Keratinocyte (primary cell): ENCODE results near the gene ETFA. TPM values are rescaled to one million over a fixed set of nuclear protein-coding genes. Genes with fewer than 3 reads are reported as not detected.

ENCODE experiments used
- DNase-seq: peaks from one replicate; pipeline ENCODE4 v3.0.0-alpha.2; 2011; ENCODE audit warnings: low read depth, missing footprints, low spot score
- FAIRE-seq: peaks from 2 replicates; lab custom pipeline; 2011; peaks lifted over from hg19 to GRCh38; lab: Jason Lieb, UNC
- H2AFZ ChIP-seq: 2 replicates; pipeline ENCODE4 v1.6.0; 2012; ENCODE audit warnings: low read length, control low read depth, inconsistent platforms; ENCODE audit not compliant: control insufficient read depth
- H3K27ac ChIP-seq: 2 replicates; pipeline ENCODE4 v1.5.1; 2011; ENCODE audit warnings: low read length; ENCODE audit not compliant: control insufficient read depth, insufficient read depth
- H3K27me3 ChIP-seq: 3 replicates; pipeline ENCODE4 v1.6.0; 2011; ENCODE audit warnings: low read length; ENCODE audit not compliant: control insufficient read depth, insufficient read depth; ENCODE audit errors: extremely low read depth
- H3K36me3 ChIP-seq, 2 experiments: 2 replicates in 1 of 2; 3 replicates in 1 of 2; pipeline ENCODE4 v1.5.1; 2011; ENCODE audit warnings: low read length in 2 of 2, mild to moderate bottlenecking in 1 of 2; ENCODE audit not compliant: control insufficient read depth in 2 of 2, insufficient read depth in 2 of 2; ENCODE audit errors: extremely low read depth in 1 of 2
- H3K4me1 ChIP-seq: 3 replicates; pipeline ENCODE4 v1.5.1; 2011; ENCODE audit warnings: low read length; ENCODE audit not compliant: control insufficient read depth, insufficient read depth; ENCODE audit errors: extremely low read depth
- H3K4me2 ChIP-seq: 3 replicates; pipeline ENCODE4 v1.6.0; 2011; ENCODE audit warnings: low read depth, low read length; ENCODE audit not compliant: control insufficient read depth, insufficient read depth; ENCODE audit errors: extremely low read depth
- H3K4me3 ChIP-seq, 3 experiments: fragments of 200-600 bp in 1 of 3; sonication (generic) in 1 of 3; 2 replicates in 2 of 3; 3 replicates in 1 of 3; pipeline ENCODE4 v1.5.1; 2011 to 2016; ENCODE audit warnings: low read length in 3 of 3, mild to moderate bottlenecking in 3 of 3, control low read depth in 2 of 3, inconsistent platforms in 1 of 3, low read depth in 1 of 3, mixed read lengths in 1 of 3, mixed run types in 1 of 3, moderate library complexity in 1 of 3; ENCODE audit not compliant: control insufficient read depth in 2 of 3, insufficient read depth in 2 of 3; ENCODE audit errors: extremely low read depth in 1 of 3
- H3K79me2 ChIP-seq: 2 replicates; pipeline ENCODE4 v1.6.0; 2012; ENCODE audit warnings: low read length; ENCODE audit not compliant: control insufficient read depth, insufficient read depth
- H3K9ac ChIP-seq: 3 replicates; pipeline ENCODE4 v1.6.0; 2011; ENCODE audit warnings: low read length; ENCODE audit not compliant: control insufficient read depth, insufficient read depth; ENCODE audit errors: extremely low read depth
- H3K9me1 ChIP-seq: 3 replicates; pipeline ENCODE4 v1.6.0; 2011; ENCODE audit warnings: low read length; ENCODE audit not compliant: control insufficient read depth, insufficient read depth; ENCODE audit errors: extremely low read depth
- H3K9me3 ChIP-seq: 2 replicates; pipeline ENCODE4 v1.5.1; 2012; ENCODE audit warnings: low read depth, low read length; ENCODE audit not compliant: control insufficient read depth
- H4K20me1 ChIP-seq: 3 replicates; pipeline ENCODE4 v1.6.0; 2011; ENCODE audit warnings: low read length; ENCODE audit not compliant: control insufficient read depth, insufficient read depth; ENCODE audit errors: extremely low read depth
- EZH2 ChIP-seq: IDR thresholded peaks from one replicate; pipeline ENCODE4 v1.6.1; 2012; ENCODE audit warnings: inconsistent platforms, mild to moderate bottlenecking, low read length, moderate library complexity
- dilution Hi-C: fragments of 300-500 bp; cut with MboI; formaldehyde crosslinking; loops from one replicate; pipeline ENCODE4 v1.7.0; 2020; ENCODE audit warnings: low sequenced_read_pairs; ENCODE audit not compliant: extremely low pct_ligation_motif_present
- polyA plus RNA-seq, 5 experiments: library from polyadenylated mRNA; depleted of rRNA in 3 of 5; stranded (reverse) in 3 of 5; stranded (forward) in 1 of 5; unstranded in 1 of 5; fragments of >200 nt; gene quantifications; 1 replicate in 1 of 5; 2 replicates in 3 of 5; 3 replicates in 1 of 5; pipeline versions ENCODE4 v1.2.1 to v1.2.3, GENCODE V29; 2011 to 2012; ENCODE audit warnings: missing spikeins in 2 of 5, low read depth in 1 of 5, low replicate concordance in 1 of 5
- TF ChIP-seq, protein P1 (sequence below), 3 experiments: IDR thresholded peaks in 1 of 3; conservative IDR thresholded peaks in 1 of 3; optimal IDR thresholded peaks in 1 of 3; 2 replicates in 2 of 3; 3 replicates in 1 of 3; pipeline versions ENCODE3 to v1.5.1; 2011; ENCODE audit warnings: low read length in 3 of 3, mild to moderate bottlenecking in 3 of 3, moderate library complexity in 2 of 3, control low read depth in 1 of 3, inconsistent platforms in 1 of 3; ENCODE audit not compliant: insufficient read depth in 2 of 3; ENCODE audit errors: extremely low read depth in 1 of 3

ETFA gene
- polyA plus RNA-seq, 1 donor (not counting 4 experiments of a cell fraction or from before 2014, with no cell fraction given) = 230 TPM

DNA sequence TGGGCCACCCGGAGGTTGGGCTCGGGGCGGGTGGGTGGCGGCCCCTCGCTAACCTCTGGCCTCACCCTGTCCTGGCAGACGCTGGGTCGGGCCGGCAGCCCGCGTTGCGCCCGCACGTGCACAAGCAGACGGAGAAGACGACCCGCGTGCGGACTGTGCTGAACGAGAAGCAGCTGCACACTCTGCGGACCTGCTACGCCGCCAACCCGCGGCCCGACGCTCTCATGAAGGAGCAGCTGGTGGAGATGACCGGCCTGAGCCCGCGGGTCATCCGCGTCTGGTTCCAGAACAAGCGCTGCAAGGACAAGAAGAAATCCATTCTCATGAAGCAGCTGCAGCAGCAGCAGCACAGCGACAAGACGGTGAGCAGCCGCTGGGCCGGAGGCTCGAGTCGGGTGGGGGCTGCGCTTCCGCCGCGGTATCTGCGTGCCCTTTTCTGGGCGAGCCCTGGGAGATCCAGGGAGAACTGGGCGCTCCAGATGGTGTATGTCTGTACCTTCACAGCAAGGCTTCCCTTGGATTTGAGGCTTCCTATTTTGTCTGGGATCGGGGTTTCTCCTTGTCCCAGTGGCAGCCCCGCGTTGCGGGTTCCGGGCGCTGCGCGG is 29.0 kb upstream of the ETFA start:
- Histone ChIP-seq H3K27me3 (peaks cover 99% of the 10 kb centered on the region), H3K9ac (no peak overlapping the region), H2AFZ (peak overlapping the region; percentile 30), H3K4me2 (peak overlapping the region; percentile 75), H3K9me3 (peaks cover 4% of the 10 kb centered on the region), H3K4me1 (peaks cover 16% of the 10 kb centered on the region), H3K27ac (no peak overlapping the region), H3K9me1 (no peaks in the 10 kb centered on the region), H3K79me2 (no peaks in the 10 kb centered on the region), H3K36me3 (no peaks in the 10 kb centered on the region), H3K4me3 (peak overlapping the region in 2 of 3 experiments; percentile 53 to 59), H4K20me1 (peaks cover 5% of the 10 kb centered on the region)
- dilution Hi-C loops = no loop called here
- DNase-seq = no peak
- no peak for TF ChIP-seq EZH2
- TF ChIP-seq, protein P1, sequence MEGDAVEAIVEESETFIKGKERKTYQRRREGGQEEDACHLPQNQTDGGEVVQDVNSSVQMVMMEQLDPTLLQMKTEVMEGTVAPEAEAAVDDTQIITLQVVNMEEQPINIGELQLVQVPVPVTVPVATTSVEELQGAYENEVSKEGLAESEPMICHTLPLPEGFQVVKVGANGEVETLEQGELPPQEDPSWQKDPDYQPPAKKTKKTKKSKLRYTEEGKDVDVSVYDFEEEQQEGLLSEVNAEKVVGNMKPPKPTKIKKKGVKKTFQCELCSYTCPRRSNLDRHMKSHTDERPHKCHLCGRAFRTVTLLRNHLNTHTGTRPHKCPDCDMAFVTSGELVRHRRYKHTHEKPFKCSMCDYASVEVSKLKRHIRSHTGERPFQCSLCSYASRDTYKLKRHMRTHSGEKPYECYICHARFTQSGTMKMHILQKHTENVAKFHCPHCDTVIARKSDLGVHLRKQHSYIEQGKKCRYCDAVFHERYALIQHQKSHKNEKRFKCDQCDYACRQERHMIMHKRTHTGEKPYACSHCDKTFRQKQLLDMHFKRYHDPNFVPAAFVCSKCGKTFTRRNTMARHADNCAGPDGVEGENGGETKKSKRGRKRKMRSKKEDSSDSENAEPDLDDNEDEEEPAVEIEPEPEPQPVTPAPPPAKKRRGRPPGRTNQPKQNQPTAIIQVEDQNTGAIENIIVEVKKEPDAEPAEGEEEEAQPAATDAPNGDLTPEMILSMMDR (optimal IDR thresholded peaks at IDR 0.05 in 1 of 3, IDR thresholded peaks at IDR 0.05 in 1 of 3, conservative IDR thresholded peaks at IDR 0.05 in 1 of 3; ENCODE audit: extremely low read depth in 1 of 3, insufficient read depth in 2 of 3, low read length in 3 of 3) = no peak
- no peak for FAIRE-seq

DNA sequence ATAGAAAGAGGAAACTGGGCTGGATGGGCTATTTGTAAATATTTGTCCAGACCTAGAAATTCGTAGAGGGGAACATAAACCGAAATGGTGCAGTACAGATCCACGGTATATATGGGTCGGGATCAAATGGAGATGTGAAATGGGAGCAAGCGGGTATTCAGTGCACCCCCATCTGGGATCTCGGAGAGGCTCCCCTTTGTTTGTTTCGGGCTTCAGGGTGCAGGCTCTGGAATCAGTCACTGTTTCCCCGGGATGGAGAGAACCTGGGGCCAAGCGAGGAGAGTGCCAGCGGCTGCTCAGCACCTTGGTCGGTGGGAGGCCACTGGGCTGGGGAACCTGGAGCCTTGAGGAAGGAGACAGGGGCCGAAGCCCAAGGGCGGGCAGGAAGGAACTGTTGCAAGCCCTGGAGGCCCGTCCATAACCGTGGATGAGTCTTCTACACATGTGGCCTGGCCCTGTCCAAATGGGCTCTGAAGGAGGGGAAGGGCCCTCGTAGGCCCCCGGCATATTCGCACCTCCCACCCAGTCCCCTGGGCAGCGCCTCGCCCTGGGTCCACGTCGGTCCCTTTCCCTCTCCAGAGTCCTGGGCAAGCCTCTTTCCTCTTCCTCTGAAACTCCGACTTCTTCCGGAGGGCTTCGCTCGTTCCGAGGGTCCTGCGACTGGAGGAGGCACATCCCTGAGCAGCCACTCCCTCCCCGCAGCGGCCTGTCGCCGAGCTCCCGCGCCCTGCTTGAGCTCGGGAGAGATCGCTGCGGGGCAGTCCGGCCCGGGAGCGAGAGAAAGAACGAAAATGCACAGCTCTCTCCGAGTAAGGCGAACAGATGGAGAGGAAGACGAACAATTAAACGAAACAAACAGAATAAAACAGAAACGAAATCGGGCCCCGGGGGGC is 28.3 kb upstream of the ETFA start:
- peaks cover 5% of the 10 kb centered on the region for H4K20me1 ChIP-seq
- DNase-seq (no peak), FAIRE-seq (no peak)
- no peaks in the 10 kb centered on the region for H3K36me3 ChIP-seq
- H3K9me3 ChIP-seq = peaks cover 4% of the 10 kb centered on the region
- TF ChIP-seq, protein P1 (optimal IDR thresholded peaks at IDR 0.05 in 1 of 3, IDR thresholded peaks at IDR 0.05 in 1 of 3, conservative IDR thresholded peaks at IDR 0.05 in 1 of 3; ENCODE audit: extremely low read depth in 1 of 3, insufficient read depth in 2 of 3, low read length in 3 of 3) = no peak
- no peak for TF ChIP-seq EZH2
- H3K9ac ChIP-seq = no peak overlapping the region
- H3K4me1 ChIP-seq = peaks cover 16% of the 10 kb centered on the region
- peaks cover 98% of the 10 kb centered on the region for H3K27me3 ChIP-seq
- H3K79me2 ChIP-seq = no peaks in the 10 kb centered on the region
- no peak overlapping the region for H3K27ac ChIP-seq
- H3K4me3 ChIP-seq = peak overlapping the region in 2 of 3 experiments; percentile 53 to 59
- dilution Hi-C loops = no loop called here
- peak overlapping the region; percentile 75 for H3K4me2 ChIP-seq
- no peak overlapping the region for H2AFZ ChIP-seq
- no peaks in the 10 kb centered on the region for H3K9me1 ChIP-seq
